Prostate gland (tissue), 2 donors: Measurements from ENCODE around the gene TF. TPM values are rescaled to one million over a fixed set of nuclear protein-coding genes. Genes with fewer than 3 reads are reported as not detected.

ENCODE experiments used
- DNase-seq: peaks from one replicate; pipeline ENCODE4 v3.0.0-alpha.2; 2019; ENCODE audit warnings: low spot score
- H3K27ac ChIP-seq, 2 donors: fragments of 200-600 bp; sonication (generic); 2 replicates each; pipeline ENCODE4 v1.5.1; 2017 to 2019
- H3K27me3 ChIP-seq: fragments of 200-600 bp; sonication (generic); replicated peaks from 2 replicates; pipeline ENCODE4 v1.5.1; 2019; ENCODE audit not compliant: insufficient read depth
- H3K36me3 ChIP-seq, 2 donors: fragments of 200-600 bp; sonication (generic); 1 replicate in 1 of 2; 2 replicates in 1 of 2; pipeline versions ENCODE4 v1.5.1 to v1.8.1; 2017 to 2019
- H3K4me1 ChIP-seq: fragments of 200-600 bp; sonication (generic); replicated peaks from 2 replicates; pipeline ENCODE4 v1.5.1; 2019
- H3K4me3 ChIP-seq, 2 donors: fragments of 200-600 bp; sonication (generic); 2 replicates each; pipeline ENCODE4 v1.5.1; 2017 to 2019
- H3K9me3 ChIP-seq: fragments of 200-600 bp; sonication (generic); 2 replicates; pipeline ENCODE4 v1.5.1; 2017
- CTCF ChIP-seq, 4 experiments: fragments of 200-600 bp in 2 of 4; fragments of 450-650 bp in 2 of 4; sonication (generic) in 2 of 4; IDR thresholded peaks; 1 replicate in 3 of 4; 2 replicates in 1 of 4; pipeline ENCODE4 v1.5.1; 2016 to 2019; ENCODE audit warnings: antibody characterized with exemption in 4 of 4, mild to moderate bottlenecking in 2 of 4, moderate library complexity in 2 of 4
- POLR2A ChIP-seq: fragments of 450-650 bp; IDR thresholded peaks from one replicate; pipeline ENCODE4 v1.6.1; 2016; ENCODE audit warnings: antibody characterized with exemption, mild to moderate bottlenecking
- POLR2AphosphoS5 ChIP-seq: sonication (generic); formaldehyde crosslinking; IDR thresholded peaks from one replicate; pipeline ENCODE4 v1.6.1; 2017; ENCODE audit warnings: antibody characterized with exemption
- WGBS: methylation state at CpG from one replicate; pipeline ENCODE4 v1.1.5; 2018; 5-methylcytosine and 5-hydroxymethylcytosine counted together
- intact Hi-C: fragments of 100-400 bp; cut with DNase I; formaldehyde crosslinking; loops from one replicate; pipeline ENCODE4 v1.14.2; 2022
- total RNA-seq, 2 donors: library from RNA; depleted of rRNA; stranded (reverse); fragments of >200 nt; gene quantifications; one replicate each; pipeline ENCODE4 v1.1.0, GENCODE V29; 2016

The TF gene
- total RNA-seq, 2 donors from 2014 or later = 15.1 to 57.9 TPM

GRCh38 chr3:133711013-133711412 lies 35.2 kb upstream of the TF start:
- 66% methylated on average over 4 of the region's 4 CpGs for WGBS
- no peaks in the 10 kb centered on the region for H3K27me3 ChIP-seq
- H3K27ac ChIP-seq = no peak overlapping the region
- no peak for DNase-seq
- no peak for TF ChIP-seq CTCF (IDR thresholded peaks at IDR 0.05)
- no peak for TF ChIP-seq POLR2AphosphoS5
- TF ChIP-seq POLR2A = no peak
- no peaks in the 10 kb centered on the region for H3K9me3 ChIP-seq
- no peaks in the 10 kb centered on the region for H3K36me3 ChIP-seq
- intact Hi-C loops = no loop called here
- no peak overlapping the region for H3K4me3 ChIP-seq
- H3K4me1 ChIP-seq = no peaks in the 10 kb centered on the region

- H3K27ac ChIP-seq = no peak overlapping the region
- WGBS = 90% methylated on average over 5 of the region's 5 CpGs
- no peaks in the 10 kb centered on the region for H3K9me3 ChIP-seq
- H3K36me3 ChIP-seq = no peaks in the 10 kb centered on the region
- TF ChIP-seq POLR2A (no peak), CTCF (IDR thresholded peaks at IDR 0.05) (no peak), POLR2AphosphoS5 (no peak)
- no peaks in the 10 kb centered on the region for H3K27me3 ChIP-seq
- H3K4me1 ChIP-seq = no peaks in the 10 kb centered on the region
- DNase-seq = no peak
- no peak overlapping the region for H3K4me3 ChIP-seq
- intact Hi-C loops = no loop called here
These were observed 34.2 kb upstream of the TF start for GRCh38 chr3:133712017-133712416.

GRCh38 chr3:133713347-133713746 lies 32.8 kb upstream of the TF start:
- no peaks in the 10 kb centered on the region for H3K36me3 ChIP-seq
- intact Hi-C loops = no loop called here
- no peak for DNase-seq
- no peaks in the 10 kb centered on the region for H3K9me3 ChIP-seq
- 56% methylated on average over 5 of the region's 5 CpGs for WGBS
- H3K27me3 ChIP-seq = no peaks in the 10 kb centered on the region
- no peak overlapping the region for H3K4me3 ChIP-seq
- H3K27ac ChIP-seq = no peak overlapping the region
- no peaks in the 10 kb centered on the region for H3K4me1 ChIP-seq
- no peak for TF ChIP-seq POLR2A
- TF ChIP-seq CTCF (IDR thresholded peaks at IDR 0.05) = no peak
- no peak for TF ChIP-seq POLR2AphosphoS5

DNA sequence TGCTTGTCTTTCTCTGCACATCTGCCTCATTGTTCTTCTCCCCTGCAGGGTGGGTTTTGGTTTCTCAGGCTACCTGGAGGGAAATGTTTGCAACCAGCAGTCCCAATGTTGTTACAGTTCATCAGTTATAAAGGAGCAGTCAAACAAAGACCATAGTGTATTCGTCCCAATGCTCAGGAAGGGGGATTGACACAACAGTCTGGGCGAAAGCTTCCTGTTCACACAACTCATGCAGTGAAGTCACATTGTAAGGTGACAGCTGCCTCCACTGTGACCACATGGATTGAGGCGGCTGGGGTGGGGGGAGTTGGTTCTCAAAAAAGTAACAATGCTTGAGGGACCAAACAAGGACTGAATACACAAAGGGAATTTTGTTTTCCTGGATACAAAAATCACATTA lies 28.8 kb upstream of the TF start:
- Histone ChIP-seq H3K27me3 (no peaks in the 10 kb centered on the region), H3K4me3 (no peak overlapping the region), H3K27ac (no peak overlapping the region), H3K4me1 (no peaks in the 10 kb centered on the region), H3K36me3 (no peaks in the 10 kb centered on the region), H3K9me3 (no peaks in the 10 kb centered on the region)
- TF ChIP-seq POLR2A = no peak
- TF ChIP-seq POLR2AphosphoS5 = no peak
- no peak for TF ChIP-seq CTCF (IDR thresholded peaks at IDR 0.05)
- intact Hi-C loops = no loop called here
- 61% methylated on average over 3 of the region's 3 CpGs for WGBS
- no peak for DNase-seq

DNA sequence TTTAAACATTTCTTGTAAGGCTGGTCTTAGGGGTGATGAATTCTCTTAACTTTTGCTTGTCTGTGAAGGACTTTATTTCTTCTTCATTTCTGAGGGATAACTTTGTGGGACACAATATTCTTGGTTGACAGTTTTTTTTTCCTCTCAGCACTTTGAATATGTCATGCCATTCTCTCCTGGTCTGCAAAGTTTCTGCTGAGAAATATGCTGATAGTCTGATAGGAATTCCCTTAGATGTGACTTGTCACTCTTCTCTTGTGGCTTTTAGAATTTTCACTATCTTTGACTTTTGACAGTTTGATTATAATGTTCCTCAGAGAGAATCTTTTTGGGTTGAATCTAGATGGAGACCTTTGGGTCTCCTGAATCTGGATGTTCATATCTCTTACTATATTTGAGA lies 23.3 kb upstream of the TF start:
- Histone ChIP-seq H3K27ac (no peak overlapping the region), H3K4me1 (no peaks in the 10 kb centered on the region), H3K27me3 (no peaks in the 10 kb centered on the region), H3K36me3 (no peaks in the 10 kb centered on the region), H3K4me3 (no peak overlapping the region), H3K9me3 (no peaks in the 10 kb centered on the region)
- DNase-seq = no peak
- TF ChIP-seq POLR2AphosphoS5 (no peak), POLR2A (no peak), CTCF (IDR thresholded peaks at IDR 0.05) (no peak)
- intact Hi-C loops = no loop called here
